Subcutaneous abdominal adipose tissue (tissue), 5 donors: ENCODE measurements around the gene VPS39.

Experiments used
- H3K27ac ChIP-seq: one replicate; pipeline ENCODE4 v1.7.0; 2013; ENCODE audit warnings: low read depth, mild to moderate bottlenecking, inconsistent platforms, low read length, moderate library complexity
- H3K27me3 ChIP-seq, 5 donors: one replicate each; pipeline ENCODE4 v1.7.0; 2013; ENCODE audit warnings: low read length in 5 of 5, inconsistent platforms in 1 of 5; ENCODE audit not compliant: control insufficient read depth in 5 of 5, insufficient read depth in 4 of 5
- H3K36me3 ChIP-seq, 5 donors: one replicate each; pipeline ENCODE4 v1.7.0; 2013; ENCODE audit warnings: low read length in 5 of 5; ENCODE audit not compliant: control insufficient read depth in 5 of 5, insufficient read depth in 5 of 5
- H3K4me1 ChIP-seq, 5 donors: one replicate each; pipeline ENCODE4 v1.7.0; 2013; ENCODE audit warnings: low read length in 5 of 5, mild to moderate bottlenecking in 3 of 5, moderate library complexity in 1 of 5; ENCODE audit not compliant: control insufficient read depth in 5 of 5, insufficient read depth in 5 of 5
- H3K4me3 ChIP-seq, 5 donors: one replicate each; pipeline ENCODE4 v1.7.0; 2013; ENCODE audit warnings: low read length in 5 of 5, low read depth in 1 of 5
- H3K9ac ChIP-seq, 5 donors: one replicate each; pipeline ENCODE4 v1.7.0; 2013; ENCODE audit warnings: low read length in 5 of 5, mild to moderate bottlenecking in 4 of 5, moderate library complexity in 3 of 5
- H3K9me3 ChIP-seq, 5 donors: one replicate each; pipeline ENCODE4 v1.7.0; 2013; ENCODE audit warnings: low read length in 5 of 5; ENCODE audit not compliant: control insufficient read depth in 5 of 5
- donor health status: healthy.
- donor health status: healthy.
- donor health status: healthy.
- donor health status: healthy.
- donor health status: healthy.

Gene VPS39

DNA sequence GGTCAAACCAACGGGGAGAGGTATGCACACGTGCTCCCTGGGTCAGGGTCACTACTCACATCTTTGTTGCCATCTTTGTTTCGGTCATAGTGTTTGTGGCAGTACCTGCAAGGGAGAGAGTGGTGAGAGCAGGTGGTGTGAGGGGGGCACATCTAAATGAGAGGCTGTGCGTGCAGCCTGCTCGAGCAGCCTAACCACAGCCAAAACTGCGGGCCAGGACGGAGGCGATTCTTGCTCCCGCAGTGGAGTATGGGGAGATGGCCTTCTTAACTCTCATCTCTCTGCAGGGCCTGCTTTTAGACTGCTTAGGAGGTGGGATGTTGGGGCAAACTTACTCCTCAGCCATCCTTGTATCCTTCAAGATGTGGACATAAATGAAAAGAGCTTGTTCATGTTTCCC lies 44.8 kb downstream of the VPS39 start:
- no peak overlapping the region for H3K27ac ChIP-seq
- H3K27me3 ChIP-seq: no peaks in the 10 kb centered on the region
- no peak overlapping the region for H3K4me3 ChIP-seq
- no peaks in the 10 kb centered on the region for H3K9me3 ChIP-seq
- no peaks in the 10 kb centered on the region for H3K4me1 ChIP-seq
- no peak overlapping the region for H3K9ac ChIP-seq
- peaks cover 23 to 98% (median 96%) of the 10 kb centered on the region in 5 donors for H3K36me3 ChIP-seq

DNA sequence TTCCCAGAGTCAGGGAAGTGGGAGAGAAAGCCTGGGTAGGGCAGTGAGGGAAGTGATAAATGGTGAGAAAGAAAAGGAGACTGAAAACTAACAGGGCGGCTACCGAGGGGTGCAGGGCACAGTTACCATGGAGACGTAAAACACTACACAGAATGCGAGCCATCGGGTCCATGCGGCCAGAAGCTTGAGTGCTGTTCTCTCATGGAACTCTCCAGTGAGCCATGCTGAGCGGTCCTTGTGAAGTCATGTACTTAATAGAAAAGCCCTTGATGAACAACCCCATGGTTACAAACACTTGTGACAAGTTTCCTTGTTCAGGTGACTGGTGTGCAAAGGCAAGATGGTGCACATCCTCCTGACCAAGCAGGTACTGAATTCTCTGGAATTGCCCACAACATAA lies 48.0 kb downstream of the VPS39 start:
- H3K9ac ChIP-seq: no peak overlapping the region
- peaks cover 0 to 5% (median 0%) of the 10 kb centered on the region in 5 donors for H3K27me3 ChIP-seq
- H3K36me3 ChIP-seq: peaks cover 12 to 66% (median 65%) of the 10 kb centered on the region in 5 donors
- H3K4me3 ChIP-seq: no peak overlapping the region
- H3K4me1 ChIP-seq: no peaks in the 10 kb centered on the region
- H3K27ac ChIP-seq: no peak overlapping the region
- no peaks in the 10 kb centered on the region for H3K9me3 ChIP-seq

DNA sequence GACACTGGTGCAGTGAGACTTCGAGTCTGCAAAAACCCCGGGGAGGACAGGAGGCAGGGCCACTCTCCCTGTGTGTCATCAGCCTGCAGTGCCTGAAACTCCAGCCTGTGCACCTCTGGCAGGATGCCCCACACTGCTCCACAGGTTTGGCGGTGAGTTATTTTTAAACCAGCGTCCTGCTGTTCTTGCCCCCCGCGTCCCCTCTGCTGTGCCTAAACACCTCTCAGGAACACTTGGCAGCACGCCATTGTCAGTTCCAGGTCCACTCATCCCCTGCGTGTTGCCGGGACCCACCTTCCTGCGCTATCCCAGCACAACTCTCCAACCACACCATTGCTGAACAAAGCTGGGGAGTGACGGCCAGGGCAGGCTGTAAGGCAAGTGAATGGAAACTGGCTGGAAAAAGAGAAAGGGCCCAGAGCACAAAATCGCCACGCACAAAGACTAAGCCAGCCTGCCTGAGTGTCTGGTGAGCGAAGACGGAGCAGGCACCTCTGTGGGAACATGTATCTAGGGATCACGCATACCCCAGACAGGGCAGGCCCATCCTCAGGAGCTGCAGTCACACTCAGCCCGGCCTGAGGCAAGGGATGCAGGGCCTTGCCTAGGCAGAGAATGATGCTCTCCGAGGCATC lies 48.6 kb downstream of the VPS39 start:
- Histone ChIP-seq H3K9ac (no peak overlapping the region), H3K4me1 (no peaks in the 10 kb centered on the region), H3K36me3 (peaks cover 11 to 60% (median 59%) of the 10 kb centered on the region in 5 donors), H3K27me3 (peaks cover 0 to 11% (median 3%) of the 10 kb centered on the region in 5 donors), H3K9me3 (no peaks in the 10 kb centered on the region), H3K4me3 (no peak overlapping the region), H3K27ac (no peak overlapping the region)

DNA sequence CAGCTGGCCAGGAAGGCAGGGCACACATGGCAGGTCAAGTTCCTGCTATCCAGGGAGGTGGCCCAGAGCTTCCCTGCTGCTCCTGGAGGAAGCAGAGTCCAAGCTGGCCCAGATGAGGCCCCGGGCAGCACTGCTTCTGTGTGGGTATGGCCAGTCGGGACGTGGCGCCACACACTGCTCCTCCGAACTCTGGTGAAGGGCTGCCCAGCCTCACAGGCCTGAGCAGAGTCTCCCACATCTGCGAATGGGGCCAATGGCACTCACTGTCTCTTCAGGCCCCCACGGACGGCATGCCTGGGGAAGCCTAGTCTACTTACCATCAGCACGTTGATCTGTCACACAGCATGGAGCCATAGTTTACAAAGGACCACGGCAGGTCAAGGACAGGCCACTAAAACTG lies 49.2 kb downstream of the VPS39 start:
- Histone ChIP-seq H3K4me1 (no peaks in the 10 kb centered on the region), H3K27ac (no peak overlapping the region), H3K27me3 (peaks cover 0 to 12% (median 7%) of the 10 kb centered on the region in 5 donors), H3K4me3 (no peak overlapping the region), H3K9ac (no peak overlapping the region), H3K36me3 (peaks cover 9 to 54% (median 53%) of the 10 kb centered on the region in 5 donors), H3K9me3 (no peaks in the 10 kb centered on the region)

DNA sequence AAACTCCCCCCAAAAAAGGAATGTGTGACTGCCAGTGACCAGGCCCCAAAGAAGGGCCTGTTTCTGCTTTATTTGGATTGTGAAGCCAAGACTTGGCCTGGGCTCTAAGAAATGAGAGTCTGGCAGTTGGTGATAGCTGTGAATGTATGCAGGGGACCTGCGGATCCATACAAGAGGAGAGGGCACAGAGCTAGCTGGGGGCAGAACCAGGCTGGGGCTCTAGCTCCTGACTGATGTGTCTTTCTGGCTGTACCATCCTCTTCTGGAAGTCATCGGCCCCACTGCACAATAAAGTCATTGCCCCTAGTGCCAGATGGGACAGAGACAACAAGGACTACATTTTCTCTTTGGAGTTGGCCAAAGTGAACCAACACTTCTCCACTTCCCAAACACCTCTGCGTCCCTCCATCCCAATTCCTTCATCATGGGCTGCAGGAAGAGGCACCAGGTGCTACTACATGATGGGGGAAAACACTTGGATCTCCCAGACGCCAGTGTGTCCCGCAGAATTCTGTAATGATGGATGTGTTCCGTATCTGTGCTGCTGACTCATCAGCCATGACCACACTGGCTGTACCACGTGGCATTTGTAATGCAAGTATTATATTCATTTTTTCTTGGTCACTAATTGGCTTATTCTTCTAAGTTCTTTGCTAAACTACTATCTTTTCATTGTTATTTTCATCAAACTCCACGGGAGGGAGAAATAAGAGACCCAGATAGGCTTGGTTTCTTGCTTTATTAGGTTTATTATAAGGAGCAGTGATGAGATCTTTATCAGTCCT lies 49.9 kb downstream of the VPS39 start:
- H3K9ac ChIP-seq: no peak overlapping the region
- H3K27ac ChIP-seq: no peak overlapping the region

DNA sequence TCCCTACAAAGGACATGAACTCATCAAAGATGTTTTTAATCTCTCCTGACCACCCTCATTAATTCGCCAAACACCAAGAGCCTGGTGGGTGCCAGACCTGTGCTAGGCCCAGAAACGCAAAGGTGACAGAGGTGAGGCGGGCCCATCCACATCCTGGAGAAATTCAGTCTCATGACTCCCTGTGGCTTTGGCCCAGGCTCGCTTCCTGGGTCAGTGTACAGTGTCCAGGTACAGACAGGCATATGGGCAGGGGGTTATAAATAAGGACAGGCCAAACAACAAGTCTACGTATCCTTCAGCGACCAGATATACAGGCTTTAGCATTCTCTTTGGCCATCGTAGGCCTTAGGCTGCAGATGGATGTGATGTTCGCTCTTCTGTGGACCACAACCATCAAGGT lies 50.7 kb downstream of the VPS39 start:
- H3K27me3 ChIP-seq: peaks cover 3 to 12% (median 7%) of the 10 kb centered on the region in 5 donors
- no peaks in the 10 kb centered on the region for H3K9me3 ChIP-seq
- peaks cover 7 to 39% (median 38%) of the 10 kb centered on the region in 5 donors for H3K36me3 ChIP-seq
- no peak overlapping the region for H3K9ac ChIP-seq
- H3K4me1 ChIP-seq: no peaks in the 10 kb centered on the region
- no peak overlapping the region for H3K27ac ChIP-seq
- no peak overlapping the region for H3K4me3 ChIP-seq

More for the DNA sequence above, 49.9 kb downstream of the VPS39 start:
- no peak overlapping the region for H3K4me3 ChIP-seq
- H3K4me1 ChIP-seq: no peaks in the 10 kb centered on the region
- peaks cover 3 to 12% (median 7%) of the 10 kb centered on the region in 5 donors for H3K27me3 ChIP-seq
- H3K36me3 ChIP-seq: peaks cover 7 to 47% (median 46%) of the 10 kb centered on the region in 5 donors
- no peaks in the 10 kb centered on the region for H3K9me3 ChIP-seq

GRCh38 chr15:42156243-42156922 lies 51.7 kb downstream of the VPS39 start, which contains the start of gene PLA2G4F:
TSS of gene PLA2G4F (minus strand) at chr15:42156636. CDS start at chr15:42156549, 87 bp downstream.
- Histone ChIP-seq H3K27ac (no peak within 1 kb of the TSS), H3K9ac (no peak within 1 kb of the TSS), H3K27me3 (peaks cover 3 to 12% (median 7%) of the 10 kb centered on the region in 5 donors), H3K9me3 (no peaks in the 10 kb centered on the region), H3K4me3 (no peak within 1 kb of the TSS), H3K4me1 (peaks cover 0 to 9% (median 0%) of the 10 kb centered on the region in 5 donors), H3K36me3 (peaks cover 4 to 29% (median 28%) of the 10 kb centered on the region in 5 donors)

- Histone ChIP-seq H3K9me3 (no peaks in the 10 kb centered on the region), H3K4me3 (no peak overlapping the region), H3K36me3 (peaks cover 0 to 22% (median 21%) of the 10 kb centered on the region in 5 donors), H3K9ac (no peak overlapping the region), H3K4me1 (peaks cover 0 to 9% (median 0%) of the 10 kb centered on the region in 5 donors), H3K27me3 (peaks cover 3 to 12% (median 7%) of the 10 kb centered on the region in 5 donors), H3K27ac (no peak overlapping the region)
These were observed 52.4 kb downstream of the VPS39 start for GRCh38 chr15:42155546-42156242.

DNA sequence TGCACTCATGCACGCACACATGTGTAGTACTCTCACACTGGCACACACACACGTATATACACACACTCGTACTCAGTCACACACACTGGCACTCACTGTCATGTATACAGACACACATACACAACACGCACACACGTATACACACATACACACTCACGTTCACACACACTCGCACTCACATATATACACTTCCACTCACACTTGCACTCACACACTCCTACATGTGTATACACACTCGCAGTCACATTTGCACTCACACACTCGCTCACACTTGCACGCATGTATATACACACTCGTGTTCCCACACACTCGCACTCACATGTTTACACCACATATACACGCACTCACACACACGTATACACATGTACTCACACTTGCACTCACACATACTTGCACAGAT lies 53.1 kb downstream of the VPS39 start:
- Histone ChIP-seq H3K4me3 (no peak overlapping the region), H3K9ac (no peak overlapping the region), H3K27ac (no peak overlapping the region), H3K9me3 (no peaks in the 10 kb centered on the region), H3K4me1 (peaks cover 0 to 9% (median 0%) of the 10 kb centered on the region in 5 donors), H3K27me3 (peaks cover 3 to 12% (median 7%) of the 10 kb centered on the region in 5 donors), H3K36me3 (peaks cover 0 to 14% (median 13%) of the 10 kb centered on the region in 5 donors)
